Measurements from ENCODE around the gene TTYH1.

Gene TTYH1

GRCh38 chr19:54484451-54484850 is 69.2 kb downstream of the TTYH1 start:
- DNase-seq, result no peak

DNA sequence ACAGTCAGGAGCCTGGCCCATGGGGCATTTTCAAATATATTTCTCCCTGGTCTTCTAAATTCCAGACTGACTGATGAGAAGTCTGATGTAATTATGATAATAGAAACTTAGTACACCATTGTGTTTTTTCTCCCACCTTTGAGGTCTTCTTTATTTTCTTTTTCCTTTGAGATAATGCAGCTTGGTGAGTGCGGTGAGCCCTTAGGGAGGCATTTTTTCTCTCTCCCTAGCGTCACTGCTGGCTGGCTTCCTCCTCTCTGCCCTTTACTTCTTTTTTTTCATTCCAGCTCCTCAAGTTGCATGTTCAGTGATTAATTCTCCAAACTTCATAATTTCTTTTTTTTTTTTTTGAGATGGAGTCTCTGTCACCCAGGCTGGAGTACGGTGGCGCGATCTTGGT is 70.6 kb downstream of the TTYH1 start:
- DNase-seq, result no peak
